ENCODE results near the gene CCNY.

The CCNY gene

GRCh38 chr10:35423505-35424306 is 87.4 kb downstream of the CCNY start:
- H3K36me3 Mint-ChIP-seq (ENCODE audit: insufficient read depth) = peaks cover 8% of the 10 kb centered on the region
- peaks cover 61% of the 10 kb centered on the region for H3K4me1 Mint-ChIP-seq
- no peaks in the 10 kb centered on the region for H3K9me3 Mint-ChIP-seq
- H3K27ac Mint-ChIP-seq (ENCODE audit: low read depth) = no peak overlapping the region
- DNase-seq (ENCODE audit: low spot score in 2 of 2) = no peak
- H3K4me3 Mint-ChIP-seq = no peak overlapping the region
- no peak for ATAC-seq (replicated peaks; ENCODE audit: extremely low read depth, poor library complexity, severe bottlenecking)
- H3K27me3 Mint-ChIP-seq = no peaks in the 10 kb centered on the region

- peaks cover 8% of the 10 kb centered on the region for H3K36me3 Mint-ChIP-seq (ENCODE audit: insufficient read depth)
- H3K9me3 Mint-ChIP-seq = no peaks in the 10 kb centered on the region
- H3K27ac Mint-ChIP-seq (ENCODE audit: low read depth) = peak overlapping the region; percentile 44
- H3K4me1 Mint-ChIP-seq = peaks cover 51% of the 10 kb centered on the region
- H3K4me3 Mint-ChIP-seq = no peak overlapping the region
- ATAC-seq (replicated peaks; ENCODE audit: extremely low read depth, poor library complexity, severe bottlenecking) = no peak
- no peaks in the 10 kb centered on the region for H3K27me3 Mint-ChIP-seq
- no peak for DNase-seq (ENCODE audit: low spot score in 2 of 2)
Observed at GRCh38 chr10:35424680-35425285, 88.5 kb downstream of the CCNY start.

GRCh38 chr10:35425595-35425994 is 89.3 kb downstream of the CCNY start:
- DNase-seq (ENCODE audit: low spot score in 2 of 2) (no peak), ATAC-seq (replicated peaks; ENCODE audit: extremely low read depth, poor library complexity, severe bottlenecking) (no peak)
- H3K9me3 Mint-ChIP-seq = no peaks in the 10 kb centered on the region
- H3K4me1 Mint-ChIP-seq = peaks cover 50% of the 10 kb centered on the region
- H3K4me3 Mint-ChIP-seq = no peak overlapping the region
- peak overlapping the region; percentile 44 for H3K27ac Mint-ChIP-seq (ENCODE audit: low read depth)
- peaks cover 8% of the 10 kb centered on the region for H3K36me3 Mint-ChIP-seq (ENCODE audit: insufficient read depth)
- no peaks in the 10 kb centered on the region for H3K27me3 Mint-ChIP-seq

- Mint-ChIP-seq H3K4me1 (peaks cover 49% of the 10 kb centered on the region), H3K27me3 (no peaks in the 10 kb centered on the region), H3K36me3 (ENCODE audit: insufficient read depth) (peaks cover 5% of the 10 kb centered on the region), H3K27ac (ENCODE audit: low read depth) (no peak overlapping the region), H3K4me3 (no peak overlapping the region), H3K9me3 (no peaks in the 10 kb centered on the region)
- no peak for ATAC-seq (replicated peaks; ENCODE audit: extremely low read depth, poor library complexity, severe bottlenecking)
- DNase-seq (ENCODE audit: low spot score in 2 of 2) = no peak
Observed at GRCh38 chr10:35426657-35427056, 90.3 kb downstream of the CCNY start.

- peaks cover 5% of the 10 kb centered on the region for H3K36me3 Mint-ChIP-seq (ENCODE audit: insufficient read depth)
- H3K27me3 Mint-ChIP-seq = no peaks in the 10 kb centered on the region
- ATAC-seq (replicated peaks; ENCODE audit: extremely low read depth, poor library complexity, severe bottlenecking) = no peak
- DNase-seq (ENCODE audit: low spot score in 2 of 2) = no peak
- peaks cover 54% of the 10 kb centered on the region for H3K4me1 Mint-ChIP-seq
- H3K4me3 Mint-ChIP-seq = no peak overlapping the region
- H3K27ac Mint-ChIP-seq (ENCODE audit: low read depth) = no peak overlapping the region
- H3K9me3 Mint-ChIP-seq = no peaks in the 10 kb centered on the region
Observed at GRCh38 chr10:35427543-35427942, 91.2 kb downstream of the CCNY start.

- Mint-ChIP-seq H3K27ac (ENCODE audit: low read depth) (peak overlapping the region; percentile 29), H3K4me1 (peaks cover 54% of the 10 kb centered on the region), H3K36me3 (ENCODE audit: insufficient read depth) (peaks cover 5% of the 10 kb centered on the region), H3K4me3 (no peak overlapping the region), H3K9me3 (no peaks in the 10 kb centered on the region), H3K27me3 (no peaks in the 10 kb centered on the region)
- ATAC-seq (replicated peaks; ENCODE audit: extremely low read depth, poor library complexity, severe bottlenecking) = no peak
- no peak for DNase-seq (ENCODE audit: low spot score in 2 of 2)
Observed at GRCh38 chr10:35428521-35428920, 92.2 kb downstream of the CCNY start.

- Mint-ChIP-seq H3K36me3 (ENCODE audit: insufficient read depth) (peaks cover 5% of the 10 kb centered on the region), H3K4me3 (no peak overlapping the region), H3K27me3 (no peaks in the 10 kb centered on the region), H3K9me3 (no peaks in the 10 kb centered on the region), H3K27ac (ENCODE audit: low read depth) (no peak overlapping the region), H3K4me1 (peaks cover 57% of the 10 kb centered on the region)
- DNase-seq (ENCODE audit: low spot score in 2 of 2) (no peak), ATAC-seq (replicated peaks; ENCODE audit: extremely low read depth, poor library complexity, severe bottlenecking) (no peak)
Observed at GRCh38 chr10:35432781-35433338, 96.6 kb downstream of the CCNY start.

GRCh38 chr10:35433851-35434426 is 97.6 kb downstream of the CCNY start:
- no peak overlapping the region for H3K4me3 Mint-ChIP-seq
- ATAC-seq (replicated peaks; ENCODE audit: extremely low read depth, poor library complexity, severe bottlenecking) (no peak), DNase-seq (ENCODE audit: low spot score in 2 of 2) (no peak)
- H3K27me3 Mint-ChIP-seq = no peaks in the 10 kb centered on the region
- H3K27ac Mint-ChIP-seq (ENCODE audit: low read depth) = no peak overlapping the region
- peaks cover 51% of the 10 kb centered on the region for H3K4me1 Mint-ChIP-seq
- peaks cover 6% of the 10 kb centered on the region for H3K9me3 Mint-ChIP-seq
- peaks cover 4% of the 10 kb centered on the region for H3K36me3 Mint-ChIP-seq (ENCODE audit: insufficient read depth)

GRCh38 chr10:35434533-35434932 is 98.2 kb downstream of the CCNY start:
- Mint-ChIP-seq H3K27ac (ENCODE audit: low read depth) (no peak overlapping the region), H3K4me3 (no peak overlapping the region), H3K4me1 (peaks cover 53% of the 10 kb centered on the region), H3K27me3 (no peaks in the 10 kb centered on the region), H3K36me3 (ENCODE audit: insufficient read depth) (peaks cover 4% of the 10 kb centered on the region), H3K9me3 (peaks cover 12% of the 10 kb centered on the region)
- no peak for ATAC-seq (replicated peaks; ENCODE audit: extremely low read depth, poor library complexity, severe bottlenecking)
- DNase-seq (ENCODE audit: low spot score in 2 of 2) = no peak

- Mint-ChIP-seq H3K27ac (ENCODE audit: low read depth) (no peak overlapping the region), H3K27me3 (no peaks in the 10 kb centered on the region), H3K4me1 (peaks cover 52% of the 10 kb centered on the region), H3K9me3 (peaks cover 14% of the 10 kb centered on the region), H3K4me3 (no peak overlapping the region), H3K36me3 (ENCODE audit: insufficient read depth) (peaks cover 7% of the 10 kb centered on the region)
- ATAC-seq (replicated peaks; ENCODE audit: extremely low read depth, poor library complexity, severe bottlenecking) (no peak), DNase-seq (ENCODE audit: low spot score in 2 of 2) (no peak)
Observed at GRCh38 chr10:35435824-35436223, 99.5 kb downstream of the CCNY start.

GRCh38 chr10:35437829-35438228 is 101.5 kb downstream of the CCNY start:
- H3K4me1 Mint-ChIP-seq = peaks cover 46% of the 10 kb centered on the region
- H3K27me3 Mint-ChIP-seq = no peaks in the 10 kb centered on the region
- peaks cover 7% of the 10 kb centered on the region for H3K36me3 Mint-ChIP-seq (ENCODE audit: insufficient read depth)
- ATAC-seq (replicated peaks; ENCODE audit: extremely low read depth, poor library complexity, severe bottlenecking) (no peak), DNase-seq (ENCODE audit: low spot score in 2 of 2) (no peak)
- no peak overlapping the region for H3K4me3 Mint-ChIP-seq
- H3K9me3 Mint-ChIP-seq = peaks cover 20% of the 10 kb centered on the region
- H3K27ac Mint-ChIP-seq (ENCODE audit: low read depth) = no peak overlapping the region

- H3K27ac Mint-ChIP-seq (ENCODE audit: low read depth) = peak overlapping the region; percentile 45
- H3K9me3 Mint-ChIP-seq = peaks cover 20% of the 10 kb centered on the region
- peaks cover 42% of the 10 kb centered on the region for H3K4me1 Mint-ChIP-seq
Observed at GRCh38 chr10:35438718-35439571, 102.6 kb downstream of the CCNY start.

More at GRCh38 chr10:35438718-35439571, 102.6 kb downstream of the CCNY start:
- DNase-seq (ENCODE audit: low spot score in 2 of 2) (no peak), ATAC-seq (replicated peaks; ENCODE audit: extremely low read depth, poor library complexity, severe bottlenecking) (no peak)
- Mint-ChIP-seq H3K36me3 (ENCODE audit: insufficient read depth) (peaks cover 7% of the 10 kb centered on the region), H3K4me3 (no peak overlapping the region), H3K27me3 (no peaks in the 10 kb centered on the region)

All from central memory CD8-positive, alpha-beta T cell (primary cell).